RWPE1 (cell line): ENCODE data around the gene ZNF217.
"Not testable (repeated sequence)": the region's sequence is repeated elsewhere in the genome, so short reads cannot be mapped to it uniquely, and the experiment has no call there.

ENCODE experiments used
- CTCF ChIA-PET: fragments of 350-600 bp; sonication (Branson Sonifier 250); formaldehyde crosslinking; extraction: SDS; loops from one replicate; lab custom pipeline; 2021; lab: Yijun Ruan, JAX
- POLR2A ChIA-PET: fragments of 400-600 bp; formaldehyde crosslinking; extraction: SDS; loops from one replicate; lab custom pipeline; 2020; ENCODE audit warnings: antibody characterized with exemption; ENCODE audit not compliant: low non-redundant PET; lab: Yijun Ruan, JAX
- DNase-seq: peaks from one replicate; pipeline ENCODE4 v3.0.0; 2012; ENCODE audit warnings: low spot score
- H3K27ac ChIP-seq: fragments of 450-650 bp; 2 replicates; pipeline ENCODE4 v1.5.1; 2017
- CTCF ChIP-seq: fragments of 450-650 bp; conservative IDR thresholded peaks from 2 replicates; pipeline ENCODE4 v1.5.1; 2017; ENCODE audit warnings: low read depth, mild to moderate bottlenecking

ZNF217 gene

GRCh38 chr20:53593466-53594007 lies at the start of gene ZNF217:
Gene ZNF217, minus strand, starts transcription at chr20:53593839. Its CDS starts 11,013 bp downstream, at chr20:53582826.
- H3K27ac ChIP-seq: peak within 1 kb of the TSS; percentile 98
- DNase-seq: not testable (repeated sequence)
- CTCF ChIA-PET: interaction anchor here (0.6 to 1.0 kb wide), 2 partner anchors 194 to 362 kb away, joined by 4 read pairs; no protein-coding TSS in a partner anchor
- POLR2A ChIA-PET: interaction anchor here (0.5 to 1.2 kb wide), 3 partner anchors 89 to 313 kb away, joined by 3 to 6 read pairs (median 3); no protein-coding TSS in a partner anchor

- DNase-seq: peak; percentile 95
- CTCF ChIA-PET: interaction anchor here (0.6 to 1.2 kb wide), 7 partner anchors 16 to 297 kb away, joined by 3 to 5 read pairs (median 3); no protein-coding TSS in a partner anchor
- POLR2A ChIA-PET: no interaction called here
- no peak for TF ChIP-seq CTCF
- peak overlapping the region; percentile 86 for H3K27ac ChIP-seq
Measured at GRCh38 chr20:53643031-53643832, 49.6 kb upstream of the ZNF217 start.

GRCh38 chr20:53642196-53643030 lies 48.8 kb upstream of the ZNF217 start:
- DNase-seq: peak; percentile 55
- ChIA-PET CTCF (interaction anchor here (0.6 to 1.2 kb wide), 7 partner anchors 19 to 297 kb away, joined by 3 to 5 read pairs (median 3); no protein-coding TSS in a partner anchor), POLR2A (no interaction called here)
- no peak for TF ChIP-seq CTCF
- peak overlapping the region; percentile 86 for H3K27ac ChIP-seq

GRCh38 chr20:53639647-53640440 lies 46.2 kb upstream of the ZNF217 start:
- ChIA-PET POLR2A (no interaction called here), CTCF (no interaction called here)
- no peak for DNase-seq
- TF ChIP-seq CTCF: no peak
- H3K27ac ChIP-seq: no peak overlapping the region

- POLR2A ChIA-PET: no interaction called here
Measured at GRCh38 chr20:53639128-53639527, 45.5 kb upstream of the ZNF217 start.

GRCh38 chr20:53637310-53637709 lies 43.7 kb upstream of the ZNF217 start:
- DNase-seq, POLR2A ChIA-PET, H3K27ac ChIP-seq: not testable (repeated sequence)
- CTCF ChIA-PET: interaction anchor here (0.6 kb wide), 1 partner anchor 78 kb away, joined by 3 read pairs; no protein-coding TSS in a partner anchor

More at GRCh38 chr20:53639128-53639527, 45.5 kb upstream of the ZNF217 start:
- DNase-seq: no peak
- TF ChIP-seq CTCF: no peak
- H3K27ac ChIP-seq: no peak overlapping the region
- CTCF ChIA-PET: interaction anchor here (0.7 kb wide), 1 partner anchor 412 kb away, joined by 3 read pairs; no protein-coding TSS in a partner anchor
